DND-41 (cell line): ENCODE results near the gene MCAT.

Experiments used
- EZH2 ChIP-seq: IDR thresholded peaks from 3 replicates; pipeline ENCODE4 v1.6.1; 2012; ENCODE audit warnings: borderline replicate concordance, low read depth, mild to moderate bottlenecking, moderate library complexity, low read length, inconsistent platforms; ENCODE audit not compliant: severe bottlenecking
- TF ChIP-seq, protein P1 (sequence below): IDR thresholded peaks from 2 replicates; pipeline ENCODE4 v1.5.1; 2012; ENCODE audit warnings: borderline replicate concordance, low read length, moderate library complexity, mild to moderate bottlenecking; ENCODE audit not compliant: poor library complexity, severe bottlenecking; ENCODE audit errors: extremely low read depth

GRCh38 chr22:43128928-43129424, 14.2 kb downstream of the MCAT start:
- TF ChIP-seq, protein P1, sequence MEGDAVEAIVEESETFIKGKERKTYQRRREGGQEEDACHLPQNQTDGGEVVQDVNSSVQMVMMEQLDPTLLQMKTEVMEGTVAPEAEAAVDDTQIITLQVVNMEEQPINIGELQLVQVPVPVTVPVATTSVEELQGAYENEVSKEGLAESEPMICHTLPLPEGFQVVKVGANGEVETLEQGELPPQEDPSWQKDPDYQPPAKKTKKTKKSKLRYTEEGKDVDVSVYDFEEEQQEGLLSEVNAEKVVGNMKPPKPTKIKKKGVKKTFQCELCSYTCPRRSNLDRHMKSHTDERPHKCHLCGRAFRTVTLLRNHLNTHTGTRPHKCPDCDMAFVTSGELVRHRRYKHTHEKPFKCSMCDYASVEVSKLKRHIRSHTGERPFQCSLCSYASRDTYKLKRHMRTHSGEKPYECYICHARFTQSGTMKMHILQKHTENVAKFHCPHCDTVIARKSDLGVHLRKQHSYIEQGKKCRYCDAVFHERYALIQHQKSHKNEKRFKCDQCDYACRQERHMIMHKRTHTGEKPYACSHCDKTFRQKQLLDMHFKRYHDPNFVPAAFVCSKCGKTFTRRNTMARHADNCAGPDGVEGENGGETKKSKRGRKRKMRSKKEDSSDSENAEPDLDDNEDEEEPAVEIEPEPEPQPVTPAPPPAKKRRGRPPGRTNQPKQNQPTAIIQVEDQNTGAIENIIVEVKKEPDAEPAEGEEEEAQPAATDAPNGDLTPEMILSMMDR = no peak
- TF ChIP-seq EZH2 = no peak
